HG02759 (cell line): ENCODE measurements around the gene F10.

Experiments used
- ATAC-seq: cut with Tn5 transposase; IDR thresholded peaks from one replicate; pipeline ENCODE4 v1.9.1; 2021; ENCODE audit warnings: mild to moderate bottlenecking, moderate library complexity; ENCODE audit not compliant: unreplicated experiment

The F10 gene

GRCh38 chr13:113187263-113187669 is 64.7 kb downstream of the F10 start:
- ATAC-seq, result no peak

GRCh38 chr13:113187883-113188665 is 65.5 kb downstream of the F10 start:
- ATAC-seq, result no peak

GRCh38 chr13:113190181-113190580 is 67.6 kb downstream of the F10 start:
- ATAC-seq, result no peak

- no peak for ATAC-seq
Measured at GRCh38 chr13:113192279-113192678, 69.7 kb downstream of the F10 start.

- ATAC-seq, result no peak
Measured at GRCh38 chr13:113192902-113193301, 70.3 kb downstream of the F10 start.

GRCh38 chr13:113195360-113195759 is 72.8 kb downstream of the F10 start:
- no peak for ATAC-seq

GRCh38 chr13:113196970-113197737 is 74.6 kb downstream of the F10 start:
- ATAC-seq, result no peak
